Neural crest cell (in vitro differentiated cells): ENCODE results near the gene WBP1. TPM values are rescaled to one million over a fixed set of nuclear protein-coding genes. Genes with fewer than 3 reads are reported as not detected.

Experiments used
- DNase-seq: peaks from one replicate; pipeline ENCODE4 v3.0.0; 2021; ENCODE audit warnings: low read depth, mixed read lengths, low spot score
- H3K27ac Mint-ChIP-seq: one replicate; pipeline ENCODE4 v1.8.0; 2021; ENCODE audit warnings: mild to moderate bottlenecking, mixed read lengths; ENCODE audit not compliant: unreplicated experiment
- H3K27me3 Mint-ChIP-seq: 2 replicates; pipeline ENCODE4 v1.8.0; 2021; ENCODE audit warnings: low read depth, mild to moderate bottlenecking, mixed read lengths
- H3K36me3 Mint-ChIP-seq: 2 replicates; pipeline ENCODE4 v1.8.0; 2021; ENCODE audit warnings: low read depth, mild to moderate bottlenecking, mixed read lengths
- H3K4me1 Mint-ChIP-seq: 2 replicates; pipeline ENCODE4 v1.8.0; 2021; ENCODE audit warnings: mixed read lengths
- H3K4me3 Mint-ChIP-seq: one replicate; pipeline ENCODE4 v1.8.0; 2021; ENCODE audit warnings: mild to moderate bottlenecking, mixed read lengths
- H3K9me3 Mint-ChIP-seq: 2 replicates; pipeline ENCODE4 v1.8.0; 2021; ENCODE audit warnings: mixed read lengths
- total RNA-seq: library from RNA; stranded (reverse); gene quantifications from 2 replicates; pipeline ENCODE4 v1.2.1, GENCODE V29; 2021
- TF ChIP-seq, protein P1 (sequence below): fragments of 200-600 bp; sonication (generic); conservative IDR thresholded peaks from 2 replicates; pipeline ENCODE4 v1.5.0; 2021; ENCODE audit warnings: antibody characterized with exemption, mild to moderate bottlenecking

WBP1 gene
- total RNA-seq, 1 donor from 2014 or later = 86.7 TPM

DNA sequence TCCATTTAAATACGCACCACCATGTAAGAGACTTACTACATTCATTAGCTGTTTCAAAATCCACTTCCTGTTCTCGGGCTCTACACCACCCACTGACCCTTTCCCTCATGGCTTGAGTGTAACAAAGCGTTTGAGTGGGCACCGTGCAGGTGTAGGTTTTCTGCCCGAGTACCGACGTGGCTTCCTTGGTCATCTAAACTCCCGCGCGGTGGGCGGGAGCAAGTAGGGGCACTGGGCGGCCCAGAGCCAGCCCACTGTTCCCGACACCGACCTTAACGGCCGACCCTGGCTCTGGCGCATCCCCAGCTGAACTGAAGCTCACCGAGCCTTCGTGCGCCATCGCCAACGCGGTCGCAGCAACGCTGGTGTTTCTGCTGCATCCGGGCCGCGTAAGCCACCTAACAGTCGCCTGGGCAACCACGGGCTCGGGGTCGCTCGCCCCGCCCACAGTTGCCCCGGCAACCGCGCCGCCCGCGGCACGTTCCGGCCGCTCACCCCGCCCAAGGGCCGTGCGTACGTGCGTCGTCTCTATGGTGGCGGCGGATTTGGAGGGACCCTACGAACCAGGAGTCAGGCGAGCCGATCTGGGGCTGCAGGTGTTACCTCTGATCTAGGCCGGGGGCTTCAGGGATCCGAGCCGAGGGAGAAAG, 36.9 kb upstream of the WBP1 start, which contains the start of the genes C2orf81 and WDR54:
TSS of gene C2orf81 (minus strand) at position 399 of the 650 bp plus-strand sequence. CDS start at position 340, 59 bp downstream.
TSS of gene WDR54 (plus strand) at position 510 of the 650 bp plus-strand sequence. CDS start 424 bp downstream, outside the sequence.
- no peaks in the 10 kb centered on the region for H3K36me3 Mint-ChIP-seq
- no peaks in the 10 kb centered on the region for H3K9me3 Mint-ChIP-seq
- H3K27me3 Mint-ChIP-seq = peaks cover 3% of the 10 kb centered on the region
- H3K27ac Mint-ChIP-seq = peak within 1 kb of the TSS; percentile 99
- DNase-seq = peak; percentile 88
- peaks cover 23% of the 10 kb centered on the region for H3K4me1 Mint-ChIP-seq
- TF ChIP-seq, protein P1, sequence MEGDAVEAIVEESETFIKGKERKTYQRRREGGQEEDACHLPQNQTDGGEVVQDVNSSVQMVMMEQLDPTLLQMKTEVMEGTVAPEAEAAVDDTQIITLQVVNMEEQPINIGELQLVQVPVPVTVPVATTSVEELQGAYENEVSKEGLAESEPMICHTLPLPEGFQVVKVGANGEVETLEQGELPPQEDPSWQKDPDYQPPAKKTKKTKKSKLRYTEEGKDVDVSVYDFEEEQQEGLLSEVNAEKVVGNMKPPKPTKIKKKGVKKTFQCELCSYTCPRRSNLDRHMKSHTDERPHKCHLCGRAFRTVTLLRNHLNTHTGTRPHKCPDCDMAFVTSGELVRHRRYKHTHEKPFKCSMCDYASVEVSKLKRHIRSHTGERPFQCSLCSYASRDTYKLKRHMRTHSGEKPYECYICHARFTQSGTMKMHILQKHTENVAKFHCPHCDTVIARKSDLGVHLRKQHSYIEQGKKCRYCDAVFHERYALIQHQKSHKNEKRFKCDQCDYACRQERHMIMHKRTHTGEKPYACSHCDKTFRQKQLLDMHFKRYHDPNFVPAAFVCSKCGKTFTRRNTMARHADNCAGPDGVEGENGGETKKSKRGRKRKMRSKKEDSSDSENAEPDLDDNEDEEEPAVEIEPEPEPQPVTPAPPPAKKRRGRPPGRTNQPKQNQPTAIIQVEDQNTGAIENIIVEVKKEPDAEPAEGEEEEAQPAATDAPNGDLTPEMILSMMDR = no peak
- peak within 1 kb of the TSS; percentile 97 for H3K4me3 Mint-ChIP-seq

DNA sequence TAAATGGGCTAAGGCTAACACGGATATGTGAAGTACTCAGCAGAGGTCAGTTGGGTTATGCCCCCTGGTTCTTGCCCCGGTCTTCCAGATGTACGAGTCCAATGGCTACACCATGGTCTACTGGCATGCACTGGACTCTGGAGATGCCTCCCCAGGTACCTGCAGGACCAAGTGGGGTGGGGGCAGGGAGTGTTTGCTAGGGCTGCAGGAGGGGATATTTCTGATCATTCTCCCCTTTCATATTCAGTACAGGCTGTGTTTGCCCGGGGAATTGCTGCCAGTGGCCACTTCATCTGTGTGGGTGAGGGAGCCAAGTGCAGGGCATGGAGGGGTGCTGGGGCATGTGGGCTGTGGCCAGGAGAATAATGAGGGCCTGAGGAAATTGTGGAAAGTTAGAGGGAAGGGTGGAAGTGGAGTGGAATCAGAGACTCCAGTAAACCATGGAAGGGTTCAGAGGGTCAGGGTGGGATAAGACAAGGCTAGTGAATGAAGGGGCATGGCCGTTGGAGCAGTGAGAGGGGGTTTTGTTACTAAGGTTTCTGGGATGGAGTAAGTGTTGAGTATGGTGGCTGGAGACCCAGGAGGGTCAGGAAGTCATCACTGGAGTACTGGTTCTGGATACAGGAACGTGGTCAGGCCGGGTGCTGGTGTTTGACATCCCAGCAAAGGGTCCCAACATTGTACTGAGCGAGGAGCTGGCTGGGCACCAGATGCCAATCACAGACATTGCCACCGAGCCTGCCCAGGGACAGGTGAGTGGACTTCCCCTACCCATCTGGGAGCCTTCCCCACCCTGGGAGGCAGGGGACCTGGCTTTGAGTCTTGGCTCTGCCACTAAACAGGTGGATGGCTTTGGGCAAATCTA, 34.8 kb upstream of the WBP1 start:
- no peak for DNase-seq
- H3K27me3 Mint-ChIP-seq = peaks cover 3% of the 10 kb centered on the region
- peaks cover 2% of the 10 kb centered on the region for H3K36me3 Mint-ChIP-seq
- peak overlapping the region; percentile 97 for H3K4me3 Mint-ChIP-seq
- peaks cover 23% of the 10 kb centered on the region for H3K4me1 Mint-ChIP-seq
- no peaks in the 10 kb centered on the region for H3K9me3 Mint-ChIP-seq
- TF ChIP-seq, protein P1 = no peak
- no peak overlapping the region for H3K27ac Mint-ChIP-seq

DNA sequence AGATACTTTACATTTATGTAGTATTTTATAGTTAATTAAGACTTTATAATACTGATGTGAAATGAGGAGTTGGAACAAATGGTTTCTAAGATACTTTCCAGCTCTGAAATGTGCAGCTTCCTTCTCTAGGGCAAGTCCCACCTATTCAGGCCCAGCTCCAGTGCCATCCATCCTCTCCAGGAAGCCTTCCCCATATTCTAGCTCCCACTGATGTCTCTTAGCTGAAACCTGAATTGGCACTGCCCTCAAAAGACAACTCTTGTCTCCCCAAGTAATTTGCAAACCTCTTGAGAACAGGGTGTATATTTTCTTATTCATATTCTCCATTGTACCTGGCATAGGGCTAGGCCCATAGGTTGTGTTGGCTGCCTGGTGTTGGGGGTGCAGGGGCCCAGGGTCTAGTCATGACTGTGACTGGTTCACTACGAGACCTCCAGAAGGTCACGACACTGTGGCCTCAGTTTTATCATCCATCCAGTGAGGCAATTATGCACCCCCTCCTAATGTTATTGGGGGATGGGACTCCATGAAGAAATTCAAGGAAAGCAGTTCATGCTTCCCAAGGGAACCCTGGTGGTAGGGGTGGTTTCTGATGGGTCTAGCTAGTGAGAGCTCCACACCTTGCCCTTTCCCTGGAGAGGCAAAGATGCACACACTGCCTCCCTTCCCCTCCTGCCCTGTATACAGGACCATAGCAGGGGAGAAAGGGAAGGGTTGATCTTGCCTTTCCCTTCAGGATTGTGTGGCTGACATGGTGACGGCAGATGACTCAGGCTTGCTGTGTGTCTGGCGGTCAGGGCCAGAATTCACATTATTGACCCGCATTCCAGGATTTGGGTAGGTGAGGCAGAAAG, 33.9 kb upstream of the WBP1 start:
- H3K4me1 Mint-ChIP-seq = peaks cover 23% of the 10 kb centered on the region
- peak overlapping the region; percentile 97 for H3K4me3 Mint-ChIP-seq
- H3K36me3 Mint-ChIP-seq = peaks cover 2% of the 10 kb centered on the region
- TF ChIP-seq, protein P1 = no peak
- DNase-seq = no peak
- peaks cover 3% of the 10 kb centered on the region for H3K27me3 Mint-ChIP-seq
- no peaks in the 10 kb centered on the region for H3K9me3 Mint-ChIP-seq
- H3K27ac Mint-ChIP-seq = peak overlapping the region; percentile 47

DNA sequence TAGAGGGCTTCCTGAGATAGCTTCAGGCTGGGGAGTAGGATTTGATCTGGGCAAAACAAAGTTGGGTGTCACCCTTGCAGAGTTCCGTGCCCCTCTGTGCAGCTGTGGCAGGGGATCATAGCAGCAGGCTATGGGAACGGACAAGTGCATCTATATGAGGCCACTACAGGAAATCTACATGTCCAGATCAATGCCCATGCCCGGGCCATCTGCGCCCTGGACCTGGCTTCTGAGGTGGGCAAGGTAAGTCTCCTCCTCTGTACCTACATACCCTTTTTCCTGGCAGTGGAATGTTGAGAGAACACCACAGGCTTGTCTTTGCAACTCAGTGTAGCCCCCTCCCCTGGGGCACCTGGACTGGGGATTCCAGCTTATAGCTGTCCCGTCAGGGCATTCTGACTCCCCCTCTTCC, 33.2 kb upstream of the WBP1 start:
- H3K27ac Mint-ChIP-seq = no peak overlapping the region
- peak overlapping the region; percentile 62 for H3K4me3 Mint-ChIP-seq
- H3K9me3 Mint-ChIP-seq = no peaks in the 10 kb centered on the region
- TF ChIP-seq, protein P1 = no peak
- H3K27me3 Mint-ChIP-seq = peaks cover 3% of the 10 kb centered on the region
- no peak for DNase-seq
- H3K4me1 Mint-ChIP-seq = peaks cover 23% of the 10 kb centered on the region
- H3K36me3 Mint-ChIP-seq = peaks cover 2% of the 10 kb centered on the region

DNA sequence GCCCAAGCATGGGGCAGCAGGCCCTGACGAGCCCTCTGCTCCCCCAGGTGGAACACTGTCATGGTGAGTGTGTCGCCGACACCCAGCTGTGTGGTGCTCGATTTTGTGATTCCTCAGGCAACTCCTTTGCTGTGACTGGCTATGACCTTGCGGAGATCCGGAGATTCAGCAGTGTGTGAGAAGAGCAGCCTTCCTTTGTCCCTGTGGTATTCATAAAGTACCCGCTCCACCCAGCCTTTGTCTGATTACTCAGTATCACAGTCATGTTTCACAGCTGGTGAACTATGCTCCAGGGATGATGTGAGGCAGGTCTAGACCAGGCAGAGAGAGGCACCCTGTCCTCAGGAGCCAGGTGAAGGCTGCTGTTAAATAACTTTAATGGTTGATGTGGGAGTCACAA, 32.7 kb upstream of the WBP1 start:
- Mint-ChIP-seq H3K27me3 (peaks cover 3% of the 10 kb centered on the region), H3K4me3 (peak overlapping the region; percentile 62), H3K36me3 (peaks cover 2% of the 10 kb centered on the region), H3K9me3 (no peaks in the 10 kb centered on the region), H3K27ac (no peak overlapping the region), H3K4me1 (peaks cover 23% of the 10 kb centered on the region)
- TF ChIP-seq, protein P1 = no peak
- no peak for DNase-seq
